ENCODE measurements around the gene ATG14. TPM values are rescaled to one million over a fixed set of nuclear protein-coding genes. Genes with fewer than 3 reads are reported as not detected.
A peak's percentile ranks its signal among the peaks of the same experiment; 100 is the strongest.

The ATG14 gene, protein sequence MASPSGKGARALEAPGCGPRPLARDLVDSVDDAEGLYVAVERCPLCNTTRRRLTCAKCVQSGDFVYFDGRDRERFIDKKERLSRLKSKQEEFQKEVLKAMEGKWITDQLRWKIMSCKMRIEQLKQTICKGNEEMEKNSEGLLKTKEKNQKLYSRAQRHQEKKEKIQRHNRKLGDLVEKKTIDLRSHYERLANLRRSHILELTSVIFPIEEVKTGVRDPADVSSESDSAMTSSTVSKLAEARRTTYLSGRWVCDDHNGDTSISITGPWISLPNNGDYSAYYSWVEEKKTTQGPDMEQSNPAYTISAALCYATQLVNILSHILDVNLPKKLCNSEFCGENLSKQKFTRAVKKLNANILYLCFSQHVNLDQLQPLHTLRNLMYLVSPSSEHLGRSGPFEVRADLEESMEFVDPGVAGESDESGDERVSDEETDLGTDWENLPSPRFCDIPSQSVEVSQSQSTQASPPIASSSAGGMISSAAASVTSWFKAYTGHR
- polyA plus RNA-seq (2011; rRNA removed) (7.4 and 7.6 TPM in 2 replicates), polyA plus RNA-seq (2017; fragmentation: RNase III; extraction: RNeasy Plus Mini Kit Qiagen cat#74134 plus additional on column Dnase treatment) (5.7 to 6.3 TPM (median 5.9 TPM) in 3 replicates), polyA minus RNA-seq (2011; rRNA and poly(A)+ RNA removed) (5.2 and 5.7 TPM in 2 replicates)
- polyA plus RNA-seq (2012; cell fraction: cytosol; rRNA removed) = 1.6 and 2.1 TPM in 2 replicates
- polyA plus RNA-seq (2012; cell fraction: nucleus; rRNA removed) = 3.8 and 7.2 TPM in 2 replicates

DNA sequence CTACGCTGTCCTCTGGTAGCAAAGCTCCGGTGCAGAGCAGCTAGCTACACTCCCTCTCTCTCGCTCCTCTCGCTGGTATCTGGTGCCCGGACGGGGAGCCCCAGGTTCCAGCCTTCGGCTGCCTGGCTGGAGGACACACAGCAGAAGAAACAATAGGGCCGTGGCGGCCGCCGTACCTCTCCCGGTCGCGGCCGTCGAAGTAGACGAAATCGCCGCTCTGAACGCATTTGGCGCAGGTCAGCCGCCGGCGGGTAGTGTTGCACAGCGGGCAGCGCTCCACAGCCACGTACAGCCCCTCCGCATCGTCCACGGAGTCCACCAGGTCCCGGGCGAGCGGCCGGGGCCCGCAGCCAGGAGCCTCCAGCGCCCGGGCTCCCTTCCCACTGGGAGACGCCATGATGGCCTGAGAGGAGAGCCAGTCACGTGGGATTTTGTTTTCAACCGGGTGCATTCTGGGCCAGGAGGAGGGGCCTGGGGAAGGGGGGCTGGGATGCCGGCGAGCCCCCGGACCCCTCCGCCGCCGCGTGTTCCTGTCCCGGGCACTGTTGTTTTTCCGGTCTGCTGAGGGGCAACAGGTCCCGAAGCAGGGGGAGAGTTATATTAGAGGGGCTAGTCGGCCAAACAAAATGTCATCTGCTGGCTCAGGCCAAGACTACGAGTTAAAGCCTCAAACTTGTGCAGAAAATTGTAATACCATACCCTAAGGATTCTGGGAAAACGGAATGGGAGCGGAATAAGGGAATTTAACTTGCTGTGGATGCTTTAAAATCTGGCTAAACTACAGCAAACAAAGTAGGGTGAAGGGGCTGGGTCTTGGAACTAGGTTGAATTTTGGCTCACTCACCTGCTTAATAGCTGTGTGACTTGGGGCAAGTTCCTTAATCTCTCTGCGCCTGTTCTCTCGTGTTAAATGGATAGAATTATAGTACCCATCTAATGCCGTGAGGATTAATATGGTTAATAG lies at the start of gene ATG14:
Gene ATG14 (minus strand): TSS at position 405 of the 964 bp plus-strand sequence. CDS start 8 bp downstream, at position 397.
- H3K27ac ChIP-seq = peak within 1 kb of the TSS; percentile 82 to 94
- ATAC-seq (peak; percentile 98 to 100), FAIRE-seq (no peak), DNase-seq (ENCODE audit: low read depth in 1 of 2, low spot score in 1 of 2) (peak; percentile 83 to 91)
- WGBS (ENCODE audit: missing lambda C conversion rate) = 4% methylated on average over 36 of the region's 57 CpGs
- no peaks in the 10 kb centered on the region for H3K9me3 ChIP-seq
- peak within 1 kb of the TSS; percentile 83 for H3K4me3 ChIP-seq
- TF ChIP-seq POLR2AphosphoS2 (conservative IDR thresholded peaks at IDR 0.05; ENCODE audit: low read length) (no peak), RFX5 (IDR thresholded peaks at IDR 0.05) (no peak), RNF2 (IDR thresholded peaks at IDR 0.05; ENCODE audit: borderline replicate concordance, low read depth) (no peak), PHF8 (IDR thresholded peaks at IDR 0.05; ENCODE audit: borderline replicate concordance, low read depth) (peak; percentile 81), FOSB (CRISPR knock-in tag; IDR thresholded peaks at IDR 0.05) (0 out of 2 replicates have a peak, but pooled peaks have one; percentile 49), KDM1A (IDR thresholded peaks at IDR 0.05; ENCODE audit: low read depth) (0 out of 2 replicates have a peak, but pooled peaks have one; percentile 12), SMC3 (IDR thresholded peaks at IDR 0.05) (no peak), KDM5A (IDR thresholded peaks at IDR 0.05) (peak; percentile 100), MAZ (IDR thresholded peaks at IDR 0.05; ENCODE audit: borderline replicate concordance, low read depth, low read length) (no peak), HDAC2 (IDR thresholded peaks at IDR 0.05) (peak; percentile 99), TP53 (CRISPR knock-in tag; IDR thresholded peaks at IDR 0.05) (no peak), BCL3 (IDR thresholded peaks at IDR 0.05) (peak; percentile 73; the same call in 1 of the 3 replicates), POLR2A (IDR thresholded peaks at IDR 0.05; ENCODE audit: low read length) (peak; percentile 52), ZNF302 (CRISPR knock-in tag; IDR thresholded peaks at IDR 0.05) (0 out of 2 replicates have a peak, but pooled peaks have one; percentile 57), CHD2 (IDR thresholded peaks at IDR 0.05; ENCODE audit: low read length, partially characterized antibody) (no peak), HOXB5 (CRISPR knock-in tag; IDR thresholded peaks at IDR 0.05) (peak; percentile 46; the same call in 1 of the 2 replicates), E2F6 (IDR thresholded peaks at IDR 0.05; ENCODE audit: borderline replicate concordance, low read depth) (peak; percentile 61; the same call in 1 of the 2 replicates), TFCP2L1 (CRISPR knock-in tag; IDR thresholded peaks at IDR 0.05) (no peak), SREBF2 (IDR thresholded peaks at IDR 0.05) (no peak), ZFP36 (IDR thresholded peaks at IDR 0.05; ENCODE audit: borderline replicate concordance, partially characterized antibody) (peak; percentile 54), USF2 (IDR thresholded peaks at IDR 0.05) (peak; percentile 88), JUN (IDR thresholded peaks at IDR 0.05) (peak; percentile 80 to 89; a peak in 4 of 5 replicates), PBX3 (IDR thresholded peaks at IDR 0.05) (peak; percentile 66; the same call in 1 of the 2 replicates), HEYL (CRISPR knock-in tag; IDR thresholded peaks at IDR 0.05) (no peak)
- TF ChIP-seq, protein P1, sequence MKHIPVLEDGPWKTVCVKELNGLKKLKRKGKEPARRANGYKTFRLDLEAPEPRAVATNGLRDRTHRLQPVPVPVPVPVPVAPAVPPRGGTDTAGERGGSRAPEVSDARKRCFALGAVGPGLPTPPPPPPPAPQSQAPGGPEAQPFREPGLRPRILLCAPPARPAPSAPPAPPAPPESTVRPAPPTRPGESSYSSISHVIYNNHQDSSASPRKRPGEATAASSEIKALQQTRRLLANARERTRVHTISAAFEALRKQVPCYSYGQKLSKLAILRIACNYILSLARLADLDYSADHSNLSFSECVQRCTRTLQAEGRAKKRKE (CRISPR knock-in tag; IDR thresholded peaks at IDR 0.05; ENCODE audit: low read depth) = peak; percentile 73; the same call in 1 of the 2 replicates
- TF ChIP-seq, protein P2, sequence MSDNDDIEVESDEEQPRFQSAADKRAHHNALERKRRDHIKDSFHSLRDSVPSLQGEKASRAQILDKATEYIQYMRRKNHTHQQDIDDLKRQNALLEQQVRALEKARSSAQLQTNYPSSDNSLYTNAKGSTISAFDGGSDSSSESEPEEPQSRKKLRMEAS (IDR thresholded peaks at IDR 0.05) = peak; percentile 77
- TF ChIP-seq, protein P3, sequence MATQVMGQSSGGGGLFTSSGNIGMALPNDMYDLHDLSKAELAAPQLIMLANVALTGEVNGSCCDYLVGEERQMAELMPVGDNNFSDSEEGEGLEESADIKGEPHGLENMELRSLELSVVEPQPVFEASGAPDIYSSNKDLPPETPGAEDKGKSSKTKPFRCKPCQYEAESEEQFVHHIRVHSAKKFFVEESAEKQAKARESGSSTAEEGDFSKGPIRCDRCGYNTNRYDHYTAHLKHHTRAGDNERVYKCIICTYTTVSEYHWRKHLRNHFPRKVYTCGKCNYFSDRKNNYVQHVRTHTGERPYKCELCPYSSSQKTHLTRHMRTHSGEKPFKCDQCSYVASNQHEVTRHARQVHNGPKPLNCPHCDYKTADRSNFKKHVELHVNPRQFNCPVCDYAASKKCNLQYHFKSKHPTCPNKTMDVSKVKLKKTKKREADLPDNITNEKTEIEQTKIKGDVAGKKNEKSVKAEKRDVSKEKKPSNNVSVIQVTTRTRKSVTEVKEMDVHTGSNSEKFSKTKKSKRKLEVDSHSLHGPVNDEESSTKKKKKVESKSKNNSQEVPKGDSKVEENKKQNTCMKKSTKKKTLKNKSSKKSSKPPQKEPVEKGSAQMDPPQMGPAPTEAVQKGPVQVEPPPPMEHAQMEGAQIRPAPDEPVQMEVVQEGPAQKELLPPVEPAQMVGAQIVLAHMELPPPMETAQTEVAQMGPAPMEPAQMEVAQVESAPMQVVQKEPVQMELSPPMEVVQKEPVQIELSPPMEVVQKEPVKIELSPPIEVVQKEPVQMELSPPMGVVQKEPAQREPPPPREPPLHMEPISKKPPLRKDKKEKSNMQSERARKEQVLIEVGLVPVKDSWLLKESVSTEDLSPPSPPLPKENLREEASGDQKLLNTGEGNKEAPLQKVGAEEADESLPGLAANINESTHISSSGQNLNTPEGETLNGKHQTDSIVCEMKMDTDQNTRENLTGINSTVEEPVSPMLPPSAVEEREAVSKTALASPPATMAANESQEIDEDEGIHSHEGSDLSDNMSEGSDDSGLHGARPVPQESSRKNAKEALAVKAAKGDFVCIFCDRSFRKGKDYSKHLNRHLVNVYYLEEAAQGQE (IDR thresholded peaks at IDR 0.05) = no peak
- POLR2A ChIA-PET = interaction anchor here (1.0 to 1.2 kb wide), 3 partner anchors 22 to 169 kb away, joined by 3 to 4 read pairs (median 4); no protein-coding TSS in a partner anchor
- H3K4me2 ChIP-seq = peak within 1 kb of the TSS; percentile 81
- H3K4me1 ChIP-seq = peaks cover 12% of the 10 kb centered on the region; the same call in 2 of the 3 replicates
- CTCF ChIA-PET = interaction anchor here (1.8 to 2.7 kb wide), 2 partner anchors 15 to 141 kb away, joined by 4 to 9 read pairs; partner anchors contain the start of gene FBXO34

Measured in A549 (cell line).